AG04449 (cell line): ENCODE results near the gene HIVEP3.

ENCODE experiments used
- CTCF ChIA-PET: fragments of 350-600 bp; formaldehyde crosslinking; extraction: SDS; loops from one replicate; lab custom pipeline; 2021; ENCODE audit warnings: antibody characterized with exemption; lab: Yijun Ruan, JAX
- POLR2A ChIA-PET: fragments of 400-600, 350-600 bp; formaldehyde crosslinking; extraction: SDS; loops from one replicate; lab custom pipeline; 2020; ENCODE audit warnings: antibody characterized with exemption, inconsistent platforms; lab: Yijun Ruan, JAX
- DNase-seq: peaks from one replicate; pipeline ENCODE4 v3.0.0-alpha.2; 2010; ENCODE audit warnings: low read depth, low spot score
- H3K4me3 ChIP-seq: 2 replicates; pipeline ENCODE4 v1.5.1; 2011; ENCODE audit warnings: low read depth, mild to moderate bottlenecking, control low read depth, low read length
- TF ChIP-seq, protein P1 (sequence below): IDR thresholded peaks from one replicate; pipeline ENCODE4 v1.5.1; 2011; ENCODE audit warnings: mild to moderate bottlenecking, moderate library complexity, low read length, control low read depth, inconsistent platforms; ENCODE audit not compliant: insufficient read depth; ENCODE audit errors: missing control alignments

HIVEP3 gene

DNA sequence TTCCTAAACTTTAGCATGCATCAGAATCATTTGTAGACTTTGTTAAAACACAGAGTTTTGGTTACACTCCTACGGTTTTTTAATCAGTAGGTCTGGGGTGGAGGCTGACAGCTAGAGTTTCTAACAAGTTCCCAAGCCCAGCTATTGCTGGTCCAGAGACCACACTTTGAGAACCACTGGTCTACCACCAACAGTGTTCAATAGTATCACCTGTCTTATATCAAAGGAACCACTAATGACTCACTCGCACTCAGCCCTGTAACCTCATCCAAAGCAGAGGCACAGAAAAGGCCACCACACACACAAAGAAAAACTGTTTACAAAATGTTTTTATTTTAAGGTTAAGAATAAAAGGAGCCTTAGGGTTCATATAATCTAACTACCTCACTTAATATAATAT lies 68.7 kb downstream of the HIVEP3 start:
- ChIA-PET POLR2A (no interaction called here), CTCF (no interaction called here)
- no peak overlapping the region for H3K4me3 ChIP-seq
- no peak for DNase-seq
- TF ChIP-seq, protein P1, sequence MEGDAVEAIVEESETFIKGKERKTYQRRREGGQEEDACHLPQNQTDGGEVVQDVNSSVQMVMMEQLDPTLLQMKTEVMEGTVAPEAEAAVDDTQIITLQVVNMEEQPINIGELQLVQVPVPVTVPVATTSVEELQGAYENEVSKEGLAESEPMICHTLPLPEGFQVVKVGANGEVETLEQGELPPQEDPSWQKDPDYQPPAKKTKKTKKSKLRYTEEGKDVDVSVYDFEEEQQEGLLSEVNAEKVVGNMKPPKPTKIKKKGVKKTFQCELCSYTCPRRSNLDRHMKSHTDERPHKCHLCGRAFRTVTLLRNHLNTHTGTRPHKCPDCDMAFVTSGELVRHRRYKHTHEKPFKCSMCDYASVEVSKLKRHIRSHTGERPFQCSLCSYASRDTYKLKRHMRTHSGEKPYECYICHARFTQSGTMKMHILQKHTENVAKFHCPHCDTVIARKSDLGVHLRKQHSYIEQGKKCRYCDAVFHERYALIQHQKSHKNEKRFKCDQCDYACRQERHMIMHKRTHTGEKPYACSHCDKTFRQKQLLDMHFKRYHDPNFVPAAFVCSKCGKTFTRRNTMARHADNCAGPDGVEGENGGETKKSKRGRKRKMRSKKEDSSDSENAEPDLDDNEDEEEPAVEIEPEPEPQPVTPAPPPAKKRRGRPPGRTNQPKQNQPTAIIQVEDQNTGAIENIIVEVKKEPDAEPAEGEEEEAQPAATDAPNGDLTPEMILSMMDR: no peak

DNA sequence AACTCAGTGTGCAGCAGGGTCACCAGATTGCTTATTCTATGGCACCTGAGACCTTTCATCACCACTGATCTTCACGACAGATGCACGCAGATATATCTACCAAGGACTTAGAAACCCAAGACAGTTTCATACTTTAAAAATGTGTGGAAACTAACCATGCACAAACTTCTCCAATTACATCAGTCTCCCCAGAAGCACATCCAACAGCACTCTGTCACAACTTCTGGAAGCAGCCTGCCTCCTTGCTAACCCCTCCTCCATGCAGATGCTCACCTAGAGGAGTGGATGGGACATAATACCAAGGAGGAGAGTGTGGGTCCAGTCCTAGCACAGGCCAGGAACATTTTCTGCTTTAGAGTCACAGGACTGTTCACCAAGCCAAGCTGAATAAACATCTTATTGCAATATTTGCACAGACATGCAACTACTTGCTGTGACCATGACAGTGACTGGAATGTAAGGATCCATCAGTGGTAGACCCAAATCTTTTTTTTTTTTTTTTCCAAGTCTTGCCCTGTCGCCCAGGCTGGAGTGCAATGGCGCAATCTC lies 69.4 kb downstream of the HIVEP3 start:
- TF ChIP-seq, protein P1: no peak
- POLR2A ChIA-PET: no interaction called here
- CTCF ChIA-PET: interaction anchor here (0.6 kb wide), 1 partner anchor 138 kb away, joined by 4 read pairs; no protein-coding TSS in a partner anchor

DNA sequence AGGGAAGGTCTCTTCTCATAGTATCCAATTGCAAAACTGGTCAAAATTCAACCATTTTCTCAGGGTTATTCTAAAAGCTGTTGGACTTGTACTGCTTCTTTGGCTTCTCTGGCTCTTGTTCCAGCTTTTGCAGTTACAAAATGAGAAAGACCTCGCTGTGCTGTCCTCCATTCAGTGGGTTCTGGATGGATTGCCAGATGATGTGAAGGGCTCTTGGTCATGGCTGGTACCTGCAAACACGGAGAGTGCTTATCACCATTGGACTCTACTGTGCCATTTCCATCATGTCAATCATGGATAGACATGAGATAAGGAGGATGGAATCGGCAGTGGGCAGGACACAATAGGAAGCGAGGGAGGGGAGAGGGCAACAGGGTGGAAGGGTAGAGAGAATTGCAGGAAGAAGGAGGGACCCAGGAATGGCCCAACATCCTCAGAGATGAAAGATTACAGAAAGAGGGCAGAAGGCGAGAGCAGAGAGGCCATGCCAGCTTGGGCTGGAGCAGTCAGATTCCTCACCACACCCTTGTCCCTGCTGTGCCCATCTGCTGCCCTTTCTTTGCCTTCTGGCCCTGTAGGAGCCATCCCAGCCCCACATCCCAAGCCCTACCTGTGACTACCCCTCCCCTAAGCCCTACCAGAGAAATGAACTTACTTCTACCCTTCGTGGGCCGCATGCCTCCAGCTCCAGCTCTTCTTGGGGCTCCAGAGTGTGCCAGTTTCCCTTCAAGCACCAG lies 70.3 kb downstream of the HIVEP3 start:
- no peak overlapping the region for H3K4me3 ChIP-seq
- CTCF ChIA-PET: interaction anchor here (1.2 to 1.9 kb wide), 3 partner anchors 14 to 274 kb away, joined by 3 to 10 read pairs (median 5); no protein-coding TSS in a partner anchor
- TF ChIP-seq, protein P1: no peak
- POLR2A ChIA-PET: no interaction called here
- DNase-seq: no peak

More for the DNA sequence above, 69.4 kb downstream of the HIVEP3 start:
- H3K4me3 ChIP-seq: no peak overlapping the region
- DNase-seq: no peak

DNA sequence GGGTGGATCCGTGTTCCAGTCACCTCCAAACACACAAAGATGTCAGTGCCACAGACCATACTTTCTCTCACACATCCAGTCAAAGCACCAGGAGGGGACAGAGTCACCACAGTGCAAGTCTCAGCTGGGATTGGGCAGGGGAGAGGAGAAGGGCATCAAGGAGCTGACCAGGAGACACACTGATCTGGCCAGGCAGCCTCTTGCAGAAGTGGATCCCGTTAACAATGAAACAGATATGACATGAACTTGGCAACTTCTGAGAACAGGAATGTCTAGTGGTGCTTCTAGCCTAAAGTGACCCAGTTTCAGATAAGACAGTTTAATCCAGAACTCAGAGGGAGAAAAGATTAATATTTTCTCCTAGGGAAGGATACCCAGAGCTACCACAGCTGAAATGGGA lies 71.0 kb downstream of the HIVEP3 start:
- CTCF ChIA-PET: interaction anchor here (1.1 to 1.9 kb wide), 4 partner anchors 13 to 332 kb away, joined by 3 to 10 read pairs (median 4); no protein-coding TSS in a partner anchor
- POLR2A ChIA-PET: no interaction called here
- no peak overlapping the region for H3K4me3 ChIP-seq
- DNase-seq: no peak
- TF ChIP-seq, protein P1: no peak

DNA sequence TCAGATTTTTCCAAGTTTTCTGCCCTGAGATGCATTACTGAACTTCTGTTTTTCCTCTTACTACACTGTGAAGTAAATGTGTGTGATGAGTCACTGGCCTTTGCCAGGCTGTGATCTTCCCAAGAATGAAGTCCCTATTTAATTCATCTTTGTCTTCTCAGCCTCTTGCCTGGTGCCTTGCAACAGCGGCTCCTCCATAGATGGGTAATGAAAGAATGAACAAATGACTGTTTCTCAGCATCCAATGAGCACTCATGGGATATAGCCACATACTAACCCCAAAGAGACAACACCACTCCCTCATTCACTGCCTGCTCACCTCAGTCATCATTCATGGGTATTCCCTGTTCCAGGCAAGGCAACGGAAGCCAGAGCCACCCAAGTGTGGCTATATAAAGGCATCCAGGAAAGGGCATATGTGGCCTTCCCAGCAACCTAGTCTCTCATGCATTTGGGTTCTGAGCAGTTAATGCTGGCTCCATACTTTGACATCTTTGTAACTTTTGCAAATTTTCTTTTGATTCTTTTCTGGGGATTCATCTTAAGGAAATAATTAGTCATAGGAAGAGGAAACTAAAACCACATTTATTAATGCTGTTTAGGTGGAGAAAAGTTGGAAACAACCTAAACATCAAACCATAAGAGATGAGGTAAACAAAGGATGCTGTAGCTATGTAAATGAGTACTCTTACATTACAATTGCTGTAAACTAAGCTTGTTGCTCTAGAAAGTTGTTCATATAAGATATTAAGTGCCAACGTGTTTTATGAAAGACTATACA lies 71.9 kb downstream of the HIVEP3 start:
- ChIA-PET POLR2A (no interaction called here), CTCF (interaction anchor here (0.6 to 1.9 kb wide), 4 partner anchors 15 to 331 kb away, joined by 3 to 10 read pairs (median 3); no protein-coding TSS in a partner anchor)
- DNase-seq: no peak
- TF ChIP-seq, protein P1: no peak
- H3K4me3 ChIP-seq: no peak overlapping the region
